GM21825 (cell line): ENCODE data around the gene GRAMD2A.

Source experiments
- ATAC-seq: cut with Tn5 transposase; IDR thresholded peaks from one replicate; pipeline ENCODE4 v1.9.1; 2021; ENCODE audit warnings: mild to moderate bottlenecking, moderate library complexity; ENCODE audit not compliant: unreplicated experiment

The GRAMD2A gene

DNA sequence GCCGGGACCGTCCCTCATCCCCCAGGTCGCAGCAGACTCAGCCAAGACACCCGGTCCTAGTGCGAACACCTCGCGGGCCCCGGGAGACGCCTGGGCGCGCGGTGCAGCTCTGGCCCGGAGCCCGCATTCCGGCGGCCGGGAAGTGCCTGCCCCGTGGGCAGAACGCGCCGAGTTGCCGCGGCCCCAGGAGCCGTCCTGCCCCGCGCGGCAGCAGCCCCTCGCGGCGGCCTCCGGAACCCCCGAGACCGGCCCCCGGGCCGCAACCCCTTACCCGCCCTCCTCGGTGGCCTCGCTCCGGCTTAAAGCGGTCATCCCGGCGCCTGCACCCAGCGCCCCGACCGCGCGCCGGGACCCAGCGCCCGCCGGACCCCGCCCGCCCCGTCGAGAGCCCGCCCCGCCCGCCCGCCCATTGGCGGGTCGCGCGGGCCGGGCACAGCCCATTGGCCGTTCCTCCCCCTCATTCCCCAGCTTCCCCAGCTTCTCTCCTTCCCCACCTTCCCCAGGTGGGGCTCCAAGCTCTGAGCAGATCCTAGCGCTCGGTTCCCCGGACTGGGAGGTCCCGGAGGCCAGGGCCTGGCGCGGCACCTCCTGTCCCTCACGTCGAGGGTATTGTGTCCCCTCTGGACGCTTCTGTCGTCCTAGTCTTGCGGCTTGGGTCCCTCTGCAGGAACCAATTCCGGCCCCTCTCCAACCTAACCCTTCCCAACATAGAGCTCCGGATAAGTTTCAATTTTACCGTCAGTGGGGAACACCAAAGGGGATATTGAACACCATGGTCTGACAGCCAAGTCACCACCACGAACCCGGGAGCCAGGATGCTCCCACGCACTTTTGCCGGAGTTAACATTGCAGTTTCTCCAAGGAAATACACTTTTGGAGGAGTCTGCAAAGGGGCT is at the start of gene GRAMD2A:
GRAMD2A (minus strand) TSS at position 328 of the 896 bp plus-strand sequence.
- no peak for ATAC-seq

DNA sequence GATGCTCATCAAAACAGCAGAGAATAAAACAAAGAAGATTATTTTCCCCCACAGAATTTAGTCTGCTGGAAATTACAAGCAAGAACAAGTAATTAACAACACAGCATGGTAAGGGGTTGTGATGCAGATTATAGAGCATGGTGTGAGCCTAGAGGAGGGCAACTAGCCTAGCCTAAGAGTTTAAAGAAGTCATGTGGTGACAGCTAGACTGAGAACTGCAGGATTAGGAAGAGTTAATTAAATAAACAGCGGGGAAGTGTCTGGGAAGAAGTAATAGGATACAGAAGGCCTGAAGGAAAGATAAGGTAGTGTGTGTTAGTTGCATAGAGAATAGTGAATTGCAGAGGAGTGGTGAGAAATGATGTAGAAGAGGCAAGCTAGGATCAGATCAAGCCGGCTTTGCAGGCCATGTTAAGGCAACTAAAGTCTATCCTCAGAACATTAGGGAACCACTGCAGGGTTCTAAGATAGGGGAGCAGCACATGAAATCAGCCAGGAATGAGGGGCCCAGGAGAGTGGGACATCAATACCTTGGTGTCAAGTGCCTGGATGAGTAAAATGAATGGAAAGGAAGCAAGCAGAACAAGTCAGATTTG is 45.3 kb upstream of the GRAMD2A start:
- ATAC-seq: no peak

DNA sequence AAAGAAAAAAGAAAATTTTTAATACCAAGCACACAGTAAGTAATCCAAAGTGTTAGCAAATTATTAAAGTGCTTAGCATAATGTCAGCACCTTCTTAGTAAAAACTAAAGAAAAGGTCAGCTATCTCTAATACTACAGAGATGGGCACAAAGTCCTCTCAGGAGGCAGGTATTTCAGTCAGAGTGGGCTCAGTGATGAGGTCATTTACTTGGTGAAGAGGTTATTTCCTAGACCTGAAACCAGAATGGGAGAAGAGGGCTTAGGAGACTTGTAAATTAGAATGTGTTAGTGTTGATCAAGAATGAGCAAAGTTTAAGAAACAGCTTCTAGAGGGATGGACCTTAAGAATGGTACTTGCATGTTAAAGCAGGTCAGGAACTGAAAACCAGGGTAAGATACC is 42.1 kb upstream of the GRAMD2A start:
- ATAC-seq: no peak

DNA sequence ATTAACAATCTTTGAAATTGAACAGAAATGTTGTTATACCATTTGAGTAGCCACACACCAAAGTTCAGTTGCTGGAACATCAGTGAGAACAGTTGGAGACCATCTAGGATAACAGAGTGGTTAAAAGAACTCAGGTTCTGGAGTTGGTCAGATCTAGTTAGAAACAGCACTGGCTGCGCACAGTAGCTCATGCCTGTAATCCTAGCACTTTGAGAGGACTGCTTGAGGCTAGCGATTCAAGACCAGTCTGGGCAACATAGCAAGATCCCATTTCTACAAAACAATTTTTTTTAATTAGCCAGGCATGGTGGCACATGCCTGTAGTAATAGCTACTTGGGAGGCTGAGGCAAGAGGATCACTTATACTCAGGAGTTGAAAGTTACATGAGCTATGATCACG is 41.0 kb upstream of the GRAMD2A start:
- no peak for ATAC-seq

DNA sequence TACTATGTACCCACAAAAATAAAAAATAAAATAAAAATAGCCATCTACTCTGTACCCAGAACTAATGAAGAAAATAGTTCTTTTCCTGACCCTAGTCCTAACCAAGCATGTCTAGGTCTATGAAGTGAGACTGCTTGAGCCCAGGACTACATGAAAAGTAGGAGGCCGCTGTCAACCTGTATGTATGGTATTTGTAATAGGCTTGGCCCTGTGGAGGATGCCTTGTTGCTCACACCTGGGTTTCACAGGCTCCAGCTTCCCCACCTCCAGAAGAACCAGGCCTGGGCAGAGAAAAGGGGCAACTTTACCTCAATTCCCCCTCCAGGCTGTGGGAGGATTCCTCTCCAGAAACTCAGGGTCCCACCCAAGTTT is 40.3 kb upstream of the GRAMD2A start:
- no peak for ATAC-seq

DNA sequence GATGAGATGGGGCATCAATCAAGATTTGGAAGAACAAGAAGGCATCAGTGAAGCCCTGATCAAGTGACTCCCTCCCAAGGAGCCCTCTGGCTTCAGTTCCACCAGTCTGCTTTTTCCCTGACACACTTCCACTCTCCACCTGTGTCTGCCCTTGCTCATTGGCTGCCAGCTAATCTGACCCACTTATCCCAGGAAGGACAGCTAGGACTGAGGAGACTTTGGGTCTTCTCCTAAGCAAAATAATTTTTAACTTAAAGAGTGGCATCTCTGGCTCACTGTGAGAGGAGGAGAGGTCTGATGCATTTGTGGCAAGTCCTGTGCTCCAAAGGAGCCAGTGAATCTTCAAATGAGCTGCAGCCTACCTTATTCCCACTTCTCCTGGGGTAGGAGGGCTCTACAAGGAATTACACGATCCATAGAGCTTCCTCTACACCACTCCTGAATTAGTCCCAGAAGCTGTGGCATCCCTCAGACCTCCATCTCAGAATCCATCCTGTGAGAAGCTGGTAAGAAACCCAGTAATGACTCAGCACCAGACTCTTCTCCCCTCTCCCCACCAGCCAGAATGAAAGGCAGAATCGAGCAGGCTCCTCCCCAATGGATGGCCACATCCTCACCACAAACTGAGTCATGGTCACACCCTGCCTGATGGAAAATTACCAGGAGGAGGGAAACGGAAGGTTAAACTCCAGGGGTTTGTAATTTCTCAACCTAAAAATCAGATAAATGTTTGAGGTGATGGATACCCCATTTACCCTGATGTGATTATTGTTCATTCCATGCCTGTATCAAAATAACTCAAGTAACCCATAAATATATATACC is 39.7 kb upstream of the GRAMD2A start:
- peak; percentile 80 for ATAC-seq

DNA sequence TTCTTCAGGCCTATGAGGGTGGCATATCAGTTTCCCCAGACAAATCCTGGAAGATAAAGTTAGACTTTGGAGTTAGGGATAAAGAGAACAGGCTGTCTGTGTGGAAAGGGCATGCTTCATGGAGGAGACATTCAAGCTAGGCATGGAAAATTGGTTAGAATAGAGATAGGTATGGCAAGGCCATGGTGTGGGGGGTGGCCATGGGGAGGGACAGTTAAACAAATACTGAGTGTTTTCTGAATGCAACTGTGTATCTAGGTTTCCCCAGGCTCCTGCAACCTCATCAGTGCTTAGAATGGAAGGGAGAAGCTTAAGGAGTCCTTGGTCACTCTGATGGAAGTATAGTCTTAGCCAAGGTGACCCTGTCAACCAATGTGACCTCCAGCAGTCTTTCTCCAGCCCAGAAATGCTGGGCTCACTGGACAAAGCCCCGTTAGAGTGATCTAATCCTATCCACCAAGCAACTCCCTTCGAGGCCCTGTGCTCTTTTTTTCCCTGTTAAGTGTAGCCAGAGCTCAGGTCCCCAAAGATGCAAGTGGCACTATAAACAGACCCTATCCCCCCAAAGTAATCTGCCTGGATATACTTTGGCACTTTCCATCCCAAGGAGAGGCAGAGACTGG is 38.9 kb upstream of the GRAMD2A start:
- ATAC-seq: no peak

DNA sequence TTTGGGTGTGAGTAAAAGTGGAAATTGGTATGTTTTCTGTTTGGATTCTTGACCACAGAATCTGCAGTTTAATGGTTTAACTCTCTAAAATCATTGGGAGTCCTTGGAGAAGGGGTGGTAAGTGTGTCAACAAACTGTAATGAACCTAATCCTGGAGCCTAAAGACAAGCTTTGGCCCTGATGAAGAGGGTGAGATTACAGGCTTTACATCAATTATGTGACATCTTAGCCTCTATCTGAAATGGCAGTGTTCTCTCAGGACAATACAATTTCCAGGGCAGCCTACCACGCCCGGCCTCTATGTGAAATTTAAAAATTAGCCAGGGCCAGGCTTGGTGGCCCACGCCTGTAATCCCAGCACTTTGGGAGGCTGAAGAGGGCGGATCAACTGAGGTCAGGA is 37.7 kb upstream of the GRAMD2A start:
- ATAC-seq: no peak

DNA sequence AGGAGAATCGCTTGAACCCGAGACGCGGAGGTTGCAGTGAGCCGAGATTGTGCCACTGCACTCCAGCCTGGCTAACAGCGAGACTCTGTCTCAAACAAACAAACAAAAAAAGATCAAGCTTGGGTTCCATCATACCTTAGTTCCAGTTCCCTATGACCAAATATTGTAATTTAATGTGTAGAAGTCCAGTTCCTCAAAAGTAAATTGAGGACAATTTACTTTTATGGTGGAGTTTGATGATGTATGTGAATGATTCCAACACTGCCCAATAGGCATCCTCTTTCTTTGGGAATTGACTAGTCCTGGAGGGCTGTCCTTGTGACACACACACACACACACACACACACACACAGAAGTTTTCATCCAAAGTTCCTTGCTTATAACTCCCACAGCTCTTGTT is 36.2 kb upstream of the GRAMD2A start:
- no peak for ATAC-seq

DNA sequence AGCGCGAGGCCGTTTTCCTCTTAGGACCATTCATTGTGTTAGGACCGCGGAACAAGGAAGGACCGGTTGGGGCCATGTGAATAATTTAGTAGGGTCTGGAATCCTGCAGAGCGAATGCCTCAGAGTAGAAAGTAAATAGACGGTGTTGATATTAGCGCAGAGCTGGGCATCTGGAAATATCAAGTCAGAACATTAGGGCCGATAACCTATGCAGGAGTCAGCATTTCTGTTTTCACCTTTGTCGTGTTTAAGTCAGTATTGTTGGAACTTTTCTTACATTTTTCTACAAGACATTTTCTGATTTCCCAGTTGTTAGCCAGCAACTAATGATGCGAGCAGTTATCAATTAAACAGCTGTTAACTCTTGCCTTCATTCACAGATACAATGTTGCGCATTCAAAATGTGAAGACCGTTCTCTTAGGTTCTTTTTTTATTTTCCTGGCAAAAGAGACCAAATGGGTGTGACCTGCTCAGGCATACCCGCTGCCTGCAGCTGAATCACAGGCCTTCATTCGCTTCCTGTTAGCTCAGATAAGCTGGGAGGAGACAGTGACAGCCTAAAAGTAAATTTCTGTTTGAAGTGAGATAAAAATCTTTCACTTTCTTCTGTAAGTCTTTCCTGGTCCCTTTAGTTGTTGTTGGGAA is 34.4 kb upstream of the GRAMD2A start:
- ATAC-seq: no peak

DNA sequence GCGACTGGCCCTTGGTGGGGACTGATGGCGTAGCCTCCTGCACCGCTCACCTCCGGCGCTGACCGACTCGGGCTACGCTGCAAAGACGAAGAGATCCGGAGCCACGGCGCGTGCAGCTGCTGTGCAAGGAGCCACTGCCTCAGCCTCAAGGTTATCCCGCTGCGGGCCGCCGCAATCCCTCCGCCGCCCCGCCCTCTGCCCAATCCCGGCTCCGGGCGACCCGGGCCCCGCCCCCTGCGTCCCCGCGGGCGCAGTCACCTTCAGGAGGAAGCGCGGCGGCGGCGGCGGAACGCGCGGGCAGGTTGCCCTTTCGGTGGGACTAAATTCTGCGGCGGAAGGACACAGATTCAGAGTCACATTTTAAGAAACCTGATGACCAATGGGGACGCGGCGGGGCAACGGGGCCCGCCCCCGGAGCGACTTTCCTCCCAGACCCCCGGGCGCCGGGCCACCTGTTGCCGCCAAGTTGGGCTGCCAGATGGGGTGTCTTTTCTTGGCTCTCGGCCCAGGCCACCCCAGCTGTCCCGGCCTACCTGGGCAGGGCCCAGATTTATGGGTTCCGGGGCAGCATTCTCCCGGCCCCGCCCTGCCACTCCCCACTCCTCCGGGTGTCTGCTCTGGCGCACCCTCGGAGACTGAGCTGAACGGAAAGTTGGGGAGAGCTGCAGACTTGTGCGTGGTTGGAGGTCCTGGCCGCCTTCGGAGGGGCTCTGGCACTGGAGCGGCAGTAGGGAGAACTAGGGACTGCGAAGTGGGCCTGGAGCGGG is 33.7 kb upstream of the GRAMD2A start, which contains the start of gene PKM:
PKM (minus strand) TSS at position 125 of the 767 bp plus-strand sequence. CDS start 12,093 bp downstream, outside the sequence.
- ATAC-seq: peak; percentile 41

DNA sequence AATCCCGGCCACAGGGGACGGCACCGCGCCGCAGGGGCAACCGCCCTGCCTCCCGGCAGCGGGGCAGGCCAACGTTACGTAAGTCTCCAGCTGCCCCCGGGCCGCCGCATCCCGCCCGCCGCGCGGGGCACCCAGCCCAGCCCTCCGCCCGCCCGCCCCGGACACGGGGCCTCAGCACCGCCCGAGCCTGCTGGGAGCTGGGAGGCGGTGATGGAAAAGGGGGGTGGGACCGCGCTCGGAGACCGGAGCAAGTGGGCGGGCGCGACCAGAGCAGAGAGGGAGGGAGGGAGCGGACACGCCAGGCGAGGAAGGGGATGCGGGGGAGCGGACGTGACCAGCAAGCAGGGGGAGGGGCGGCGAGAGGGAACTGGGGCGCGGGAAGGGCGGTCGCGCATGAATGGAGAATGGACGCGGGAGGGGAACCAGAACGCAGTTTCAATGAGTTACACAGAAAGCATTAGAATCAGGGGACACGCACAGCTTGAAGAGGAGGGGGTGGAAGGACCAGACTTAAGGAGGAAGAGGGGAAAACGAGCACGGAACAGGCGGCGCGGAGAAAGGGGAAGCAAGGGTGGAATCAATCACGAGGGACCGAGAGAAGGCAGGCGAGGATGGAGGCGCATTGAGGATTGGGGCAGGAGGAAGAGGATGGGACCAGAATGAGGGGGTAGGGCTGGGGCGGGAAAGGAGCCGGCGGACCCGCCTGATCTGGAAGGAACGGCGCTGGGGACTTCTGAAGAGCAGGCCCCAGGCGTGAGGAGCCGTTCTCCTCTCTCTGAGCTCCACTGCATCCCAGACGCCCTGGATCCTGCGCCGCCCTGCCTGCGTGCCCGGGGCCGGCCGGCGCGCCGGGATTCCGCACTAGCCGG is 32.8 kb upstream of the GRAMD2A start:
- no peak for ATAC-seq

DNA sequence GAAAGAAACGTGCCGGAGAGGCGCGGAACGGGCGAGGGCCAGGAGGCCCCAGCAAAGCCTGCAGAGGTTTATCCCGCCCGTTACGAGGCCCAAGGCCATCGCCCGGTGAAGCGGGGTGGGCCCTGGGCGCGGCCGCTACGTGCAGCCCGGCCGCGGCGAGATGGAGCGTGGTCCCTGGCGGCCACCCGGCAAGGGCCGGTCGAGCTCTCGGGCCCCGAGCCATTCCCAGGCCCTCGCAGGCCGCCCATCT is 32.3 kb upstream of the GRAMD2A start:
- no peak for ATAC-seq

DNA sequence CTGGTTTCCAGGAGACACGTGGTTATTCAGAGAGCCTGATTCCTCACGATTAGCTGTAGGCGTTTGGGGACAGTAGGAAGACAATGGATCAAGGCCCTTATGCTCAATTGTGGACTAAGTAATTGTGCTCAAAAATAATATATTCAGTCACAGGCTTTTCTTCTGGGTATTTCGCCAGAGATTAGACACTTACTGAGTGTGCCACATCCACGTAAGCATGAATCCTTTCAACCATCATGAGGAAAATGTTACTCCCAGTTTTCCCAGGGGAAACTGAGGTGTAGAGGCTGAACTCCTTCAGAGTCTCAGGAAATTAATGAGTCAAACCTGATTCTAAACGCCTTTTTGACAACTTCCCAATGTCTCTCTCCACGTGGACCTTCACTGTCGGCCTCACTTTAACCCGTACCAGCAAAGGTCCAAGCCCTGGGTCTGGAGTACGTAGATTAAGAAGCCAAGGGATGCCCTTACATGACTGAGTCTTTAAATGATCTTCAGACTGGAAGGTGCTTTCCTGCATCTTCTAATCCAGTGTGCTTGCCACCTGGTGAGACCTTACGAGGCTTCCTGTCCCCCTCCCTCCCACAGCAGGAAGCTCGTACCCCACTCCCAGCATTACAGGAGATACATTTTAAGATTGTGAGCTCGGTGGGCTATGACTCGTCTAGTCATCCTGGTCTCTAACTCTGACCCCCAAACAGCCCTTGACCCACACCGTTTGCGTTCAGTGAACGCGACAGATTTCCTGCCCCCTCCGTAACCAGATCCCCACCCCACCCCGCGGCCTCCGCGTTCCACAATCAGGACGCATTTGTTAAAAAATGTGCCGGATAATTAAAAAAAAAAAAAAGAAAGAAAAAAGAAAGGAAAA is 31.7 kb upstream of the GRAMD2A start:
- no peak for ATAC-seq

DNA sequence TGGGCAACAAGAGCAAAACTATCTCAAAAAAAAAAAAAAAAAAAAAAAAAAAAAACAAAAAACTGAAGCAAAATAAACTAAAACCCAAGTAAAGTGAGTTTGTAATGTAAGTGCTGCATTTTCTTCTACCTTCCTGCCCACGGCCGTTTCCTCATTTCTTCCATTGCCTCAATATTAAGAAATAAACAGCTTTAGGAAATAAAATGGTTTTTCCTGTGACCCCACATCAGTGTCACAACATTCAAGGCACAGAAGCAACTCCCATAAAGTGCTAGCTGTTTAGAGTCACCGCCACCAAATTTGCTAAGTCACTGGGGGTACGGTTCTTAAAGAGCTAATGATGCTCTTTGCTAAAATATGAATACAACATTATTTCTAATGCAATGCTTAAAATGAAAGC is 30.1 kb upstream of the GRAMD2A start:
- ATAC-seq: no peak

DNA sequence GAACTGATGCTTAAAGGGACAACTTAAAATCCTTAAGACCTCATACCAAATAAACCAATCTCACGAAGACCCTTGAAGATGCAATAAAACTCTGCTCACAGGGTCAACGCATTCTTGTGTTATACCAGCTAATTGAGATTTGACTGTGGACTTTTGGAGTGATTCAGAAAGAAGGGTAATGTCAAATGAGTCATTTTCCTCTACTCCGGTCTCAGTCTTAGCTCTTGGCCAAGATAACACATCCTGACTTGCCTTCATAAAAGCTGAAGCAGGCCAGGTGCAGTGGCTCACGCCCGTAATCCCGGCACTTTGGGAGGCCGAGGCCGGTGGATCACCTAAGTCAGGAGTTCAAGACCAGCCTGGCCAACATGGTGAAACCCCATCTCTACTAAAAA is 29.6 kb upstream of the GRAMD2A start:
- no peak for ATAC-seq

DNA sequence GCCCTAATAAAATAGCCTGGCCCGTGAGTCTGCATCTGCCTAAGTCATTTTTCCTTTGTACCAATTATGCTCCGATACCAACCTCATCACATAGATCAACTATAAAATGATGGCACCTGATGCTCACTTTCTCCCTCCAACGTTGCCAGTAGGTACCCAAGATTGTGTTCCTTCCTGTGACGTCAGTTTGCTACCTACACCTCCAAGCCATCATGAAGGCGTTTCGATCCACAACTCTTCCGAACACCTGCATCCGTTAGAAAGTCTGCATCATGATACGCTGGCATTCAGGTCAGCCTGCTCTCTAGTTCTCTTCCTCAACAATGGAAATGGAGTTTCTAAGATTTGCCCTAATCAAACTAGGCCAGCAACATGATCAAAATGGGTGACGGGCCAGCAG is 25.7 kb upstream of the GRAMD2A start:
- no peak for ATAC-seq

DNA sequence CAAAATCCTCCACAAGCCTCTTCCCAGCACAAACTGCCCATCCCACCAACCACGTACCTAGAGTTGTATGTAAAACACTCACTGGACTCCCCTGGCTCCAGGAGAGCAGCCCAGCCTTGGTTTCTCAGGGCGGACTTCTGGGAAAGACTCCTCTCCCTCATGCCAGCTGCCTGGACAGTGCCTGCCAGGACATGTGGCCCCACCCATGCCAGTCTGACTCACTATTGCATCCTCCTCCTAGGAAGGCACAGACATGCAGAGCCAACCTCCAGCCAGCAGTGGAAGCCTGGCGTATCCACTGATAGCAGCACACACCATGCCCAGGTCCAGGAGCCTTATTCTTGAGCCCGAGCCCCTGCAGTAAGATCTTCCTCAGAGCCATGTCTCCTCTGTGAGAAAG is 24.8 kb upstream of the GRAMD2A start:
- ATAC-seq: no peak
